T-helper 2 cell (primary cell): ENCODE measurements around the gene RNU1-4.
"Not testable (repeated sequence)": the region's sequence is repeated elsewhere in the genome, so short reads cannot be mapped to it uniquely, and the experiment has no call there.

Source experiments
- DNase-seq, 5 experiments: peaks; one replicate each; pipeline versions ENCODE4 v3.0.0 to v3.0.0-alpha.2; 2012 to 2022
- total RNA-seq, 2 donors: gene quantifications; one replicate each; lab custom pipeline; 2026; lab: John Stamatoyannopoulos, UW

RNU1-4 gene
- total RNA-seq, result 0 to 0.47 reads per million in 2 donors

GRCh38 chr1:16740047-16740964, at the start of gene RNU1-4:
Gene RNU1-4, plus strand, starts transcription at chr1:16740516.
- not testable (repeated sequence) for DNase-seq

GRCh38 chr1:16690971-16691682, 49.2 kb upstream of the RNU1-4 start:
- DNase-seq, result not testable (repeated sequence)

GRCh38 chr1:16692283-16692682, 48.0 kb upstream of the RNU1-4 start:
- DNase-seq, result not testable (repeated sequence)

GRCh38 chr1:16692717-16693448, 47.4 kb upstream of the RNU1-4 start:
- not testable (repeated sequence) for DNase-seq

- not testable (repeated sequence) for DNase-seq
Observed at GRCh38 chr1:16693449-16694307, 46.6 kb upstream of the RNU1-4 start.

GRCh38 chr1:16694308-16694702, 46.0 kb upstream of the RNU1-4 start:
- DNase-seq, result not testable (repeated sequence)

GRCh38 chr1:16696507-16697150, 43.7 kb upstream of the RNU1-4 start:
- not testable (repeated sequence) for DNase-seq

GRCh38 chr1:16697152-16697551, 43.2 kb upstream of the RNU1-4 start:
- DNase-seq, result not testable (repeated sequence)

- DNase-seq, result not testable (repeated sequence)
Observed at GRCh38 chr1:16699440-16699839, 40.9 kb upstream of the RNU1-4 start.

- not testable (repeated sequence) for DNase-seq
Observed at GRCh38 chr1:16700138-16700895, 40.0 kb upstream of the RNU1-4 start.

- DNase-seq, result not testable (repeated sequence)
Observed at GRCh38 chr1:16701189-16701588, 39.1 kb upstream of the RNU1-4 start.

- not testable (repeated sequence) for DNase-seq
Observed at GRCh38 chr1:16702280-16702679, 38.0 kb upstream of the RNU1-4 start.

GRCh38 chr1:16703141-16703540, 37.2 kb upstream of the RNU1-4 start:
- DNase-seq, result not testable (repeated sequence)

- not testable (repeated sequence) for DNase-seq
Observed at GRCh38 chr1:16703602-16704001, 36.7 kb upstream of the RNU1-4 start.

- DNase-seq, result not testable (repeated sequence)
Observed at GRCh38 chr1:16704076-16704475, 36.2 kb upstream of the RNU1-4 start.

- not testable (repeated sequence) for DNase-seq
Observed at GRCh38 chr1:16704502-16705100, 35.7 kb upstream of the RNU1-4 start.

- not testable (repeated sequence) for DNase-seq
Observed at GRCh38 chr1:16706302-16706701, 34.0 kb upstream of the RNU1-4 start.

GRCh38 chr1:16707130-16708093, 32.9 kb upstream of the RNU1-4 start:
- DNase-seq, result not testable (repeated sequence)

GRCh38 chr1:16708704-16709103, 31.6 kb upstream of the RNU1-4 start:
- DNase-seq, result not testable (repeated sequence)
